ENCODE data around the gene SKAP1. TPM values are rescaled to one million over a fixed set of nuclear protein-coding genes. Genes with fewer than 3 reads are reported as not detected.

Gene SKAP1
- total and polyA plus RNA-seq, 2 donors (not counting 1 experiment from before 2014, with no cell fraction given): not detected

DNA sequence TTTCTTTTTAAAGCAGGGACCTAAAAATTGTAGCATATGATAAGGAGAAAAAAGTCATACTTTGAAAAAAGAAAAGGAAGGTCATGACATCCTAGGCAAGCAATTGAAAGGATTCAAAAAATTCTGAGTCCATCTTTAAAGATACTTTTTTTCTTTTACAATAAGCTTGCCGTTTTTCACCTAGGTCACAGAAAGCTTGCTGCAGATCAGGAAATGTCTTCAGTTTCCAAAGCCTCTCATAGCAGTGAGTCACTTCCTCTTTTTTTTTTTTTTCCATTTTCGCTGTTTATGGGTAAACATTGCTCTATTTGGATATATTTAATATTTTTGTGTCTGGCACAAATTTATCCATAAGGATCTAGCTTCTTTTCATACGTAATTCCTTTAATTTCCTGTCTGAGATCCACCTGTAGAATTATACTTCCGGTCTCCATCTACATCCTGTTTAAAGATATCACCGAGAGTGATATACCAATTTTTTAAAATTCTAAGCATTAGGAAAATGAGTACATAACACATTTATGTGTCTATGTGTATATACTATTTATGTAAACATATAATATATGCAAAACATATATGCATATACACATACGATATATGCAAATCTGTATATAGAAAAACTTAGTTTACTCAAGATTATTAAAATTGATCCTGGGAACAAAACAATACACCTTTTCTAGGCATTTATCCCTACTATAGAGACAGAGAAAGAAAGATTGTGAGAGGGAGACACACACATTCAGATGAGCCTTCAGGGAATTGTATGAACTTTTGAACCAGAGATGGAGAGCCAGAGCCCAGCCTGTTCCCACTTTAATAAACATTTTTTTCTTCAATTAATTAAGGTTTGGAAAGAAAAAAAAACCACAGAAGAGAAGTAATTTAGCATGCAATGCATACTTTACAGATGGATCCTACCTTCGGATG is 134.4 kb downstream of the SKAP1 start:
- H3K79me2 ChIP-seq (ENCODE audit: control insufficient read depth, insufficient read depth, low read length): no peaks in the 10 kb centered on the region
- no peaks in the 10 kb centered on the region for H3K36me3 ChIP-seq (ENCODE audit: control insufficient read depth, insufficient read depth, low read length)
- H3K4me3 ChIP-seq (replicated peaks in 1 of 4; ENCODE audit: control extremely low read depth in 1 of 4, insufficient read depth in 1 of 4, low read depth in 3 of 4, low read length in 4 of 4): no peak overlapping the region
- no peaks in the 10 kb centered on the region for H4K20me1 ChIP-seq (ENCODE audit: control insufficient read depth, extremely low read depth, insufficient read depth, low read length)
- H3K9ac ChIP-seq (ENCODE audit: insufficient read depth, low read length): no peak overlapping the region
- no peaks in the 10 kb centered on the region for H3K4me1 ChIP-seq (ENCODE audit: control insufficient read depth, extremely low read depth, insufficient read depth, low read length)
- no peak overlapping the region for H3K27ac ChIP-seq (ENCODE audit: insufficient read depth, low read length)
- H3K4me2 ChIP-seq (ENCODE audit: extremely low read depth, insufficient read depth, low read length): no peak overlapping the region
- TF ChIP-seq EZH2 (IDR thresholded peaks at IDR 0.05; ENCODE audit: low read length, missing control alignments): no peak
- H3K9me3 ChIP-seq (ENCODE audit: control insufficient read depth, insufficient read depth, low read depth, low read length): no peaks in the 10 kb centered on the region
- H2AFZ ChIP-seq (ENCODE audit: low read length): no peak overlapping the region
- no peak for DNase-seq (ENCODE audit: low read depth in 2 of 2)
- H3K27me3 ChIP-seq (ENCODE audit: control insufficient read depth, insufficient read depth, low read length): peaks cover 36% of the 10 kb centered on the region

DNA sequence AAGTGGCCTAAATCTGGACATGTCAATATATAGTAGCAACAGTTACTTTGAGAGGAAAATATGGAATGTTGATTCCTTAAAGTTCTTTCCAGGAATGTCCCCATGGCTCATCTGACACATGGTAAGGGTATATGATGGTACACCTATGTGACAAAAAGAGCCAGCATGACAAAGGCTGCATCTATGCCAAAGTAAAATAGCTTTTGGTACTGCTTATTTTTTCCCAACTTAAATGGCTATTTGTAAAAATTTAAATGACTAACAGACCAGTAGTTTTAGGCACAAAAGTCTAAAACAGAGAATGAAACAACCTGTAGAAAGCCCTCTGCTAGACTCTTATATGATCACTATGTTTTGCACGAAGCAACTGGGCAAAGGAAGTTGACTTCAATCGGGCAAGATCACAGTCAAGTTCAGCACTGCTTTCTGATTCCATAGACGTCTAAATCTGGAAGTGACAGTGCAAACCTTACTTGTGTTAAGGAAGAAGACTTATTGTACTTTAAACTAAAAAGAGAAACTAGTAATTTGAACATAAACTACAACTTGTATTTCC is 135.1 kb downstream of the SKAP1 start:
- Histone ChIP-seq H3K9ac (ENCODE audit: insufficient read depth, low read length) (no peak overlapping the region), H3K4me3 (replicated peaks in 1 of 4; ENCODE audit: control extremely low read depth in 1 of 4, insufficient read depth in 1 of 4, low read depth in 3 of 4, low read length in 4 of 4) (no peak overlapping the region), H3K79me2 (ENCODE audit: control insufficient read depth, insufficient read depth, low read length) (no peaks in the 10 kb centered on the region), H2AFZ (ENCODE audit: low read length) (no peak overlapping the region), H3K9me3 (ENCODE audit: control insufficient read depth, insufficient read depth, low read depth, low read length) (no peaks in the 10 kb centered on the region), H3K4me1 (ENCODE audit: control insufficient read depth, extremely low read depth, insufficient read depth, low read length) (no peaks in the 10 kb centered on the region), H3K4me2 (ENCODE audit: extremely low read depth, insufficient read depth, low read length) (no peak overlapping the region), H3K27me3 (ENCODE audit: control insufficient read depth, insufficient read depth, low read length) (peaks cover 28% of the 10 kb centered on the region), H4K20me1 (ENCODE audit: control insufficient read depth, extremely low read depth, insufficient read depth, low read length) (no peaks in the 10 kb centered on the region), H3K36me3 (ENCODE audit: control insufficient read depth, insufficient read depth, low read length) (no peaks in the 10 kb centered on the region), H3K27ac (ENCODE audit: insufficient read depth, low read length) (no peak overlapping the region)
- TF ChIP-seq, protein P1, sequence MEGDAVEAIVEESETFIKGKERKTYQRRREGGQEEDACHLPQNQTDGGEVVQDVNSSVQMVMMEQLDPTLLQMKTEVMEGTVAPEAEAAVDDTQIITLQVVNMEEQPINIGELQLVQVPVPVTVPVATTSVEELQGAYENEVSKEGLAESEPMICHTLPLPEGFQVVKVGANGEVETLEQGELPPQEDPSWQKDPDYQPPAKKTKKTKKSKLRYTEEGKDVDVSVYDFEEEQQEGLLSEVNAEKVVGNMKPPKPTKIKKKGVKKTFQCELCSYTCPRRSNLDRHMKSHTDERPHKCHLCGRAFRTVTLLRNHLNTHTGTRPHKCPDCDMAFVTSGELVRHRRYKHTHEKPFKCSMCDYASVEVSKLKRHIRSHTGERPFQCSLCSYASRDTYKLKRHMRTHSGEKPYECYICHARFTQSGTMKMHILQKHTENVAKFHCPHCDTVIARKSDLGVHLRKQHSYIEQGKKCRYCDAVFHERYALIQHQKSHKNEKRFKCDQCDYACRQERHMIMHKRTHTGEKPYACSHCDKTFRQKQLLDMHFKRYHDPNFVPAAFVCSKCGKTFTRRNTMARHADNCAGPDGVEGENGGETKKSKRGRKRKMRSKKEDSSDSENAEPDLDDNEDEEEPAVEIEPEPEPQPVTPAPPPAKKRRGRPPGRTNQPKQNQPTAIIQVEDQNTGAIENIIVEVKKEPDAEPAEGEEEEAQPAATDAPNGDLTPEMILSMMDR (conservative IDR thresholded peaks at IDR 0.05 in 1 of 2, IDR thresholded peaks at IDR 0.05 in 1 of 2; ENCODE audit: low read depth in 1 of 2, low read length in 2 of 2): no peak
- TF ChIP-seq EZH2 (IDR thresholded peaks at IDR 0.05; ENCODE audit: low read length, missing control alignments): no peak
- no peak for DNase-seq (ENCODE audit: low read depth in 2 of 2)

DNA sequence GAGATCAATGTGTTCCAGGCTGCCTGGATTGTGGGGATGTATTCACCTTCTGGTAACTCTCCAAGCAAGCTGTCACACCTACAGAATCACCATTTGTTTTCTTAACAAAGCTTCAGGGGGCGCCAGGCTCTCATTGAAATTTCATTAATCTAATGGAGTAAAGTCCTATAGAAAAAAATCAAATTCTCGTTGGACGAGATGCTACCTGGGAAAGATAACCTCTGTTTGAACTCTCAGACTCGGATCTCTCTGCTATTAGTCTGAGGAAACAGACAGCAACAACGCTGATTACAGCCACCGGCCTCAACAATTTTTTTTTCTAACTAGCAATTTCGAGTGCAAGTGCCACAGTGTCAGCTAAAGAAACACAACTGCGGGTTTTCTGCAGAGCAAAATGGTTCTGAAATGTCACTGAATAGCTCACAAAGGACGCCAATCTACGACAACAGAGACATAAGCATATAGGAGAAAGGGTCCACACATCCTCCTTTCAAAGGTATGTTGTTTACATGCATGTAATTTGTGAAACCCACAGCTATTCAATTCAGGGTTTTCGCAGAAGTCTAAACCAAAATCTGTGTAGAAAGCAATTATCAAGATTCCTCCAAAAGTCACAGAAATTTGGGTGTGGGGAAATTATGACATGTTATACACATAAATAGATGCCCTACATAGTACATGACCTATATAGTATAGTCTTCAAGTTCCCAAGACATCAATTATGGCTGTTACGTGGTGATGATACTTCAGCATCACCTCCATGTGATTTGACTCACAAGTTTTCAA is 135.8 kb downstream of the SKAP1 start:
- Histone ChIP-seq H3K27me3 (ENCODE audit: control insufficient read depth, insufficient read depth, low read length) (peaks cover 24% of the 10 kb centered on the region), H3K4me2 (ENCODE audit: extremely low read depth, insufficient read depth, low read length) (no peak overlapping the region), H3K4me3 (replicated peaks in 1 of 4; ENCODE audit: control extremely low read depth in 1 of 4, insufficient read depth in 1 of 4, low read depth in 3 of 4, low read length in 4 of 4) (no peak overlapping the region), H3K9ac (ENCODE audit: insufficient read depth, low read length) (no peak overlapping the region), H3K79me2 (ENCODE audit: control insufficient read depth, insufficient read depth, low read length) (no peaks in the 10 kb centered on the region), H3K36me3 (ENCODE audit: control insufficient read depth, insufficient read depth, low read length) (no peaks in the 10 kb centered on the region), H3K9me3 (ENCODE audit: control insufficient read depth, insufficient read depth, low read depth, low read length) (no peaks in the 10 kb centered on the region), H2AFZ (ENCODE audit: low read length) (no peak overlapping the region), H3K27ac (ENCODE audit: insufficient read depth, low read length) (no peak overlapping the region), H3K4me1 (ENCODE audit: control insufficient read depth, extremely low read depth, insufficient read depth, low read length) (no peaks in the 10 kb centered on the region), H4K20me1 (ENCODE audit: control insufficient read depth, extremely low read depth, insufficient read depth, low read length) (no peaks in the 10 kb centered on the region)
- TF ChIP-seq, protein P1 (conservative IDR thresholded peaks at IDR 0.05 in 1 of 2, IDR thresholded peaks at IDR 0.05 in 1 of 2; ENCODE audit: low read depth in 1 of 2, low read length in 2 of 2): no peak
- no peak for TF ChIP-seq EZH2 (IDR thresholded peaks at IDR 0.05; ENCODE audit: low read length, missing control alignments)
- no peak for DNase-seq (ENCODE audit: low read depth in 2 of 2)
